ENCODE measurements around the gene ERBB2.
A peak's percentile ranks its signal among the peaks of the same experiment; 100 is the strongest.

ERBB2 gene

DNA sequence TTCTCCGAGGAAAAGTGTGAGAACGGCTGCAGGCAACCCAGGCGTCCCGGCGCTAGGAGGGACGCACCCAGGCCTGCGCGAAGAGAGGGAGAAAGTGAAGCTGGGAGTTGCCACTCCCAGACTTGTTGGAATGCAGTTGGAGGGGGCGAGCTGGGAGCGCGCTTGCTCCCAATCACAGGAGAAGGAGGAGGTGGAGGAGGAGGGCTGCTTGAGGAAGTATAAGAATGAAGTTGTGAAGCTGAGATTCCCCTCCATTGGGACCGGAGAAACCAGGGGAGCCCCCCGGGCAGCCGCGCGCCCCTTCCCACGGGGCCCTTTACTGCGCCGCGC lies at the start of gene ERBB2:
ERBB2 (plus strand) TSS at position 247 of the 330 bp plus-strand sequence. CDS start 175 bp downstream, outside the sequence.
- DNase-seq = no peak

GRCh38 chr17:39650121-39650579 lies 49.7 kb upstream of the ERBB2 start:
- no peak for DNase-seq

GRCh38 chr17:39651923-39652586 lies 47.8 kb upstream of the ERBB2 start:
- no peak for DNase-seq

GRCh38 chr17:39652587-39653315 lies 47.1 kb upstream of the ERBB2 start:
- DNase-seq = no peak

- no peak for DNase-seq
These were observed 46.6 kb upstream of the ERBB2 start for GRCh38 chr17:39653316-39653661.

DNA sequence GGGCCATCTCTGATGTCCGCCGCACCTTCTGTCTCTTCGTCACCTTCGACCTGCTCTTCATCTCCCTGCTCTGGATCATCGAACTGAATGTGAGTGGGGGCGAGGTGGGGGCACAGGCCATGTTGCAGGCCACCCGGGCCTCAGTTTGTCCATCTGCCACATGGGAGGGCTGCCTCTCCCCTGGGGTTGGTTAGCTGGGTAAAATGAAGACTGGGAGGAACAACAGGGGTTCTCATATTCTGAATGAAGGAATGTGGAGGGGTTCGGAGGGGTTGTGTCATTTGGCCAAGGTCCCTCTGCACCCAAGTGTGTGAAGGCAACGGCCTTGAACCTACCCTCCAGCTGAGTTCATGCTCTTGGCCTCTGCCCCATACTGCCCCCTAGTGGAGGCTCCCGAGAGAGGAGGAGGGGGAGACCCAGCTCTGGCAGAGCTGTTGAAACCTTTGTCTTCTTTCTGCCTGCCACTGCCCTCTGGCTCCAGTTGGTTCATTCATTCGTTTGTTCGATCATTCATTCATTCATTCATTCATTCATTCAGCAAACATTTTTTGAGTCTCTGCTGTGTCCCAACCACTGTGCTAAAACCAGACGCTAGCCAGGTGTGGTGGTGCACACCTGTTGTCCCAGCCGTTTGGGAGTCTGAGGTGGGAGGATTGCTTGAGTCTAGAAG lies 46.1 kb upstream of the ERBB2 start:
- DNase-seq = peak; percentile 69

GRCh38 chr17:39655105-39655504 lies 44.8 kb upstream of the ERBB2 start:
- DNase-seq = no peak

GRCh38 chr17:39658346-39658745 lies 41.5 kb upstream of the ERBB2 start:
- no peak for DNase-seq

- no peak for DNase-seq
These were observed 41.1 kb upstream of the ERBB2 start for GRCh38 chr17:39658760-39659159.

GRCh38 chr17:39659279-39660010 lies 40.4 kb upstream of the ERBB2 start:
- DNase-seq = no peak

DNA sequence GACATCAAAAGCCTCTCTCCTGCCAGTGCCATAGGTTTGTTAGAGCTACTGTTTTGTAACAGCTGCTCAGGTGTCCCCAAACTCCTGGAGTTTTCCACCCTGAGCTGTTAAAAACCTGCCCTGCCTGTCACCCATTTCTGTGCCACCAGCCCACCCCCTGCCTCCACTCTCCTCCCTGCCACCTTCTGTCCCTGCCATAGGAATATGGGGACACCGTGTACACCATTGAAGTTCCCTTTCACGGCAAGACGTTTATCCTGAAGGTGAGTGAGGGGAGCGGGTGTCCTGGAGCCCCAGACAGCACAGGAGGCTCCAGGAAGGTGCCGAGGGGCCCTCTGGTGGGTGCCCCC lies 39.9 kb upstream of the ERBB2 start:
- DNase-seq = no peak

- DNase-seq = no peak
These were observed 39.2 kb upstream of the ERBB2 start for GRCh38 chr17:39660397-39661385.

DNA sequence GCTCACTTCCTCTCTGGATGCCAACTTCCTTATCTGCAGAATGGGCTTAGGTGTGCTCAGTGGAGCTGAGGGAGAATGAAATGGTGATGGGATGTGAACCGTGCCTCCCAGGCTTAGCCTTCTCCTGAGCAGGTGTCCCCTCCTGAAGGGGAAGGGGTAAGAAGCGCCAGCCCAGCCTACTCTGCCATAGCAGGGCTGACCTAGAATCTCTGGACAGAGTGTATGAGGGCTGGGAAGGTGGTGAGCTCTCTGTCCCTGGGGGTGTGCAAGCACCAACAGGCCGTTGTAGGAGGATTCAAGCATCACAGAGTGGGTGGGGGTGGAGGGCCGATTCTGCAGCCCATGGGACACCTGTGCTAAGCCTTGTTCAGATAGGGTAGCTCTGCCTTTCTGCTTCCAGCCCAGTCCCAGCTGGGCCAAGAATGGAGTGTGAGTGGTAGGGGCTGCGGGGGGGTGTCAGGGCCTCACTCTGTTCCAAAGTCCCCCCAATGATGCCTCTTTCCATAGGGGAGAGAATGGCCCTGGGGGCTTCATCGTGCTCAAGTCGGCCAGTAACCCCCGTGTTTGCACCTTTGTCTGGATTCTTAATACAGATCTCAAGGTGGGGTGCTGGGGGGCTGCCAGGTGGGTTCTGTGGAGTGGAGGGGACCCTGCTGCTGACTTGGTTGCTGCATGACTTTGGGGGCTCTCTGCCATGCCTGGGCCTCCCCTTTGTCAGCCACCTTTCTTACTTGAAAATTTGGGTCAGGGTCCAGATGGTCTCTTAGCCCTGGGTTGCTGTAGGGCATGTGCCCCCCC lies 37.9 kb upstream of the ERBB2 start:
- DNase-seq = no peak

DNA sequence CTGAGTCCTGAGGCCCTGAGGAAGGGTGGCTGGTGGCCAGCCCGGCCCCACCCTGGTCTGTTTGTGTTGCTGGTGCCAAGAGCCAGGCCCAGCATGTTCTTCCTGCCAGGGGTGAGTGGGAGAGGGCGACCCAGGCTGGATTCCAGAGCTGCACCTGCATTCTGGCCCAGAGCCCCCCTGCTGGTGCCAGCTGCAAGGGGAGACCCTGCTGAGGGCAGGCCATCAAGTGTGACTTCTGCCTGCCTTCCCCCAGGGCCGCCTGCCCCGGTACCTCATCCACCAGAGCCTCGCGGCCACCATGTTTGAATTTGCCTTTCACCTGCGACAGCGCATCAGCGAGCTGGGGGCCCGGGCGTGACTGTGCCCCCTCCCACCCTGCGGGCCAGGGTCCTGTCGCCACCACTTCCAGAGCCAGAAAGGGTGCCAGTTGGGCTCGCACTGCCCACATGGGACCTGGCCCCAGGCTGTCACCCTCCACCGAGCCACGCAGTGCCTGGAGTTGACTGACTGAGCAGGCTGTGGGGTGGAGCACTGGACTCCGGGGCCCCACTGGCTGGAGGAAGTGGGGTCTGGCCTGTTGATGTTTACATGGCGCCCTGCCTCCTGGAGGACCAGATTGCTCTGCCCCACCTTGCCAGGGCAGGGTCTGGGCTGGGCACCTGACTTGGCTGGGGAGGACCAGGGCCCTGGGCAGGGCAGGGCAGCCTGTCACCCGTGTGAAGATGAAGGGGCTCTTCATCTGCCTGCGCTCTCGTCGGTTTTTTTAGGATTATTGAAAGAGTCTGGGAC lies 37.1 kb upstream of the ERBB2 start:
- DNase-seq = no peak

GRCh38 chr17:39663340-39663687 lies 36.5 kb upstream of the ERBB2 start:
- no peak for DNase-seq

GRCh38 chr17:39663688-39664580 lies 35.9 kb upstream of the ERBB2 start:
- DNase-seq = no peak

DNA sequence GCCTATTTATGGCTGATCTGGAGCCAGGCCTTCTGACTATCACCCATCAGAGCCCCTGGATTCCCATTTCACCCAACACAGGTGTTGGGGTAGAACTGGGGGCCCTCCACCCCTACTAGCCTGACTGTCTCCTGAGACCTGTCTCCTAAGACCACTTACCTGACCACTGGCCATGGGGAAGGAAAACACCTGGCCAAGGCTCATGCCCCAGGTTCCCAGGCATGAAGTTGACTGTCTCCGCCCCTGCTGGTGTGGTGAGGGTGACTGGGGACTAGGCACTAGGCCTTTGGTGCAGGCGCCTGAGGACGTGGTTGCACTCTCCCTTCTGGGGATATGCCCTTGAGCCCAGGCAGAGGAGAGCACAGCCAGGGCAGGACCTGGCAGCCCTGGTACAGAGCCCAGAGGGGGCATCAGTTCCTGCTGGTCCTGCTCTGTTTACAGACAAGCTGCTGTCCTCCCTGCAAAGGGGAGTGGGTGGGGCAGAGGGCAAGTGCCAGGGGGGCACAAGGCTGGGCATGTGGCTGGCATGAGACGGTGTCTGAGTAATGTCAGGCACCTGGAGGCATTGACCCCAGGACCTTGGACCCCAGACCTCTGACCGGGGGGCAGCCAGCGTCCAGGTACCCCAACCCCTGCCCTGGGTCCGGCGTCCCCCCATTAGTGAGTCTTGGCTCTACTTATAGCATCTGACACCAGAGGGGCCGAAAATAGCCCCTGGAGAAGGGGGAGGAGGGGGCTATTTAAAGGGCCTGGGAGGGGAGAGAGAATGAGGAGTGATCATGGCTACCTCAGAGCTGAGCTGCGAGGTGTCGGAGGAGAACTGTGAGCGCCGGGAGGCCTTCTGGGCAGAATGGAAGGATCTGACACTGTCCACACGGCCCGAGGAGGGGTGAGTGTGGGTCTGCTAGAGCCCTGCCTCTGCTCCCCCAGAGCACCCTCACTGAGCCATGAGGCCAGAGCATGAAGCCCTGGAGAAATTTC lies 35.0 kb upstream of the ERBB2 start, which contains the start of gene TCAP:
TCAP (plus strand) TSS at position 769 of the 981 bp plus-strand sequence; CDS start at position 780, 11 bp downstream.
- DNase-seq = no peak

DNA sequence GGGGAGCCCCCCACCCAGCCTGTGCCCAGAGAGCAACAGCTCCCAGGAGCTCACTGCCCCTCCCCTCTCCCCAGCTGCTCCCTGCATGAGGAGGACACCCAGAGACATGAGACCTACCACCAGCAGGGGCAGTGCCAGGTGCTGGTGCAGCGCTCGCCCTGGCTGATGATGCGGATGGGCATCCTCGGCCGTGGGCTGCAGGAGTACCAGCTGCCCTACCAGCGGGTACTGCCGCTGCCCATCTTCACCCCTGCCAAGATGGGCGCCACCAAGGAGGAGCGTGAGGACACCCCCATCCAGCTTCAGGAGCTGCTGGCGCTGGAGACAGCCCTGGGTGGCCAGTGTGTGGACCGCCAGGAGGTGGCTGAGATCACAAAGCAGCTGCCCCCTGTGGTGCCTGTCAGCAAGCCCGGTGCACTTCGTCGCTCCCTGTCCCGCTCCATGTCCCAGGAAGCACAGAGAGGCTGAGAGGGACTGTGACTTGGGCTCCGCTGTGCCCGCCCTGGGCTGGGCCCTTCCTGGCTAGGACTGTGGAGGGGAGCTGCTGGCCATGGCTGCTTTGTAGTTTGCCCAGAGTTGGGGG lies 34.1 kb upstream of the ERBB2 start:
- DNase-seq = no peak
